ENCODE results near the gene XPC.

XPC gene

DNA sequence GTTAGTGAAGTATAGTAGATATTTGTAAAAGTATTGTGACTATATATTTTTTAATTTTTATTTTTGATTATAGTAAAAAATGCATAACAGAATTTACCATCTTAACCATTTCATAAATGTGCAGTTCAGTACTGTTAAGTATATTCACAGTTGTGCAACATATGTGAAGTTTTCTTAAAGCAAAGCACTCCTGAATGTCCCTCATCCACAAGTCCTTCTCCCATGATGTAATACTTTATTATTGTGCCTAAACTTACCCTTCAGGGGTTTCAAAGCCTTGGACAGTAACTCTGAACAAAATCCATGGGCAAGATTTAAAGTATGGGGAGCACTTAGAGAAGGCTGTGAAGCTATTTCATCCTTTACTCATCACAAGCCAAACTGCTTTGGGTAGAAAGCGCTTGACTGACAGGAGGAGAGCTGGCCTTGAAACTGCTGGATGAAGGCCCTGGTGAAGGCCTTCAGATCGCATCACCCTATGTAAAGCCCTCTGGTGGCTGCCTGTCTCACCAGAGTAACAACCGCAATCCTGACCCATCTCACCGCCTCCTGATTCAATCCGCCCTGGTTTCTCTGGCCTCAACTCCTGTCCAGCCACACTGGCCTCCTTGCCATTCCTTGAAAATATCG is 28.3 kb upstream of the XPC start:
- DNase-seq: no peak

DNA sequence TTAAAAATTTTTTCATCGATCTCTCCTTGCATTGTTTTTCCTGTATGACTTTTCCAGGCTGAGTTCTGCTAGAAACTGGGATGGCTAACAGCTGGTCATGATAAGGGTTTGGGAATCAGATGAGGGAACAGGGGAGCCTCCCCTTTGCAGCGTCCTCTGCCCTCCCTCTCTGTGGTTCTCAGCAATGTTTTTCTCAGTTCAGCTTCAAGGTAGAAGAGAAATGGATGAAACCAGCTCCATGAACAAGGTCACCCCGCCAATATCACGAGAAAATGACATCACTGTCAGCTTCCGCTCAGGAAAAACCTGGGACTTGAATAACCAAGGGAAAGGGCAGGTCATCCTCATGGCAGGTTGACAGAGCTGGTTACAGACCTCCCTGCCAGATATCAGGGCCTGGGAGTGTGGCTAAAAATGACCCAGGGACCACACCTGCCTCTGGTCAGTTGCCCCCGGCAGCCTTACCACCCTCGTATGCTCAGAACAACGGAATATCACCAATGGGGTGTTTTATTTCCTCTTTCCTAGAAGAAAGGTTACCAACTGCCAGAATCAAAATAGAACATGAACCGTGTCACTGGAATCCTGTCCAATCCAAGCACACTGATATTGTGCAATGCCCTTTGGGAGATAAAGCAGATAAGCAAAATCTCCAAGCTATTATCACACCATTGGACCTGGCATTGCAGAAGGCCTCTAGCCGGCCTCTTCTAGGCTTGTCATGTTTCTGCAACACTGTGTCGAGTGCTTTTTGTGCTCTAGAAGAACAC is 26.3 kb upstream of the XPC start:
- DNase-seq: no peak

DNA sequence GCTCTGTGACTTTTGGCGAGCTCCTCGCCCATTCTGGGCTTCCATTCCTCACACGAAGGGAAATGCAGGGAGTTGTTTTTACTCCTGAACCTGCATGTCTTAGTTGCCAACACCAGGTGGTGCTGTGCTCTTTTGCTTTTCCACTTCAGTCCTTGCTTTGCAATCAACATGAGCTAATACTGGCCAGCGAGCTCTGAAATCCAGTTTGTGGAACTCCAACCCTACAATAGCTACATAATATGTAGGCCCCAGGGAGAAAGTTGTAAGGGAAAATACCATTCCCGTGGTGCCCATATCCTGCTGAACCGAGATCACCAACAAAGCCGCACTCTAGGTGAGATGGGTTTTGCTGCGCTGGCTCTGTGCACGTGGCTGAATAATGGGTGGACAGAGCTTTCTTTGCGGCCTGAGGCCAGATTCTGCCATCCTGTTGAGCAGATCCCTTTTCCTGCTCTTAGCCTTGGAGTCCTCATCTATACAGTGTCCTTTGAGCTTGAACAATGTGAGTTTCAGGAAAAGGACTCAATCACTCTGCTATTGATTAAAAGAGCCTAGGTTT is 25.2 kb upstream of the XPC start:
- DNase-seq: peak; percentile 43

DNA sequence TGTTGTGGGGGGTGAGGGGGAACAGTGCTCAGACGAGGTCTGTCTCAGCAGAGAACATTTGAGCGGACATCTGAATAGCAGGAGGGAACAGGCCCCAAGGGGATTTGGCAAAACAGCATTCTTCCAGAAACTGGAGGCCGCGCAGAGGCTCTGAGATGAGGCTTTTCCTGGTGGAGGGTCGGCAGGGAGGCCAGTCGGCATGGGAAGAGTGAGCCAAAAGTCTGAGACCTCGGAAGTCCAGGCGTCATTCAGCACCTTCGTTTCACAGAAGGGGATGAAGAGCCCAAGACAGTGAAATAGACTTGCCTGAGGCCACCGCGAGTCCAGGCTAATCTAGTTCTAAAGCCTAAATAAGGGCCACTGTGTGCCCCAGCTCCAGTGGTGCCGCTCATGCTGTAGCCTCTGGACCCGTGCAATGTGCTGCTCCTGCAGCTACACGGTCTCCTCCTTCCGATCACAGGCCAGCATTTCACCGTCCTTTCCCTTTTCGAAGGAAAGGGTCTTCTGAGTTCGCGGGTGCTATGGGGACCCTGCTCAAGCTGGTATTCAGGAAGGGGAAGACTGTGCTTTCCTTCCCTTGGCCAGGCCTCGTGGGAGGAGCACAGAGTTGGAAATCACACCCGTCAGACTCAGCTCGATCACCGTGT is 24.6 kb upstream of the XPC start:
- no peak for DNase-seq

DNA sequence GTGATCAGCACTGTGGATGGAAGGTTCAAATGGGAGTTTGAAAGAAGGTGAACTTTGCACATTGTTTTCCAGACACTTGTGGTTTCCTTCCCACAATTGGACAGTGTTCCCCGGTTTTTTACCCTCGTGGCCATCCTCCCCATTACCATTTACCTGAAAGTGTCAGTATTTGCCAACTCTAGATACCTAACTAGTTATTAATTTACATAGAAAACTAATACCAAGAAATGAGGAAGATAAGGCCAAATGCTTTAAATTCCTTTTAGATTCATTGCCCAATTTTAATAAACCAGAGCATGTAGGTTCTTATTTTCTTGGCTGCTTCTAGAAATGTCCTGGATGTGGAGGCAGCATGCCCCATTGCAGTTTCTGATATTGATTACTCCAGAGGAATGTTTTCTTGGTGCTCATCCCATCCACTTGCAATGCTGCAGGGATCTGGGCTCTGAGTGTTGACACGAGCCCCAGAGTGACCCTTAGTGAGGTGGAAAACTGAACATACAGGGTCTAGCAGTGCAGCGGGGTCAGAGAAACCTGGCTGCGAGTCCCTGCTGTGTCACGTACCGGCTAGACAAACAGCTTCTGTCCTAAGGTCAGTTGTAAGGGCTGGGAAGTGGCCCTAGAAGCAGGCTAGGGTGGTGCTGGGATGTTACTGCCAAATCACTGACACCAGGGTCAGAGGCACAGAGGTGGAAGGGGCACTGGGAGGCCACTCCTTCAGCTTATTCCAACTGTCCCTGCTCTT is 23.7 kb upstream of the XPC start:
- no peak for DNase-seq

DNA sequence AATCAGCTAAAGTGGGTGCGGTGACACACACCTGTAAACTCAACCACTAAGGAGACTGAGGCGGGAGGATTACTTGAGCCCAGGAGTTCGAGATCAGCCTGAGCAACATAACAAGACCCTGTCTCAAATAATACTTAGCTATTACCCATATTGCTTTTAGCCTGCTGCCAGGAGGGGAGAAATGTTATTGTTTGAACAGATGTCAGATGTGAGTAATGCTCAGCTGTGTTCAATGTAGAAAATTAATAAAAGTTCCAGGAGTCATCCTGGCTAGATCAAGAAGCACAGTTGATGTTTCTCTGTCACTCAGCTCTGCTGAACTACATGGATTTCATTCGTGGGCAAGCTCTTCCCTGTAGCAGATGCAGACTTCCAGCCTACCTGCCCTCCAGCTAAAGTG is 22.4 kb upstream of the XPC start:
- DNase-seq: no peak

DNA sequence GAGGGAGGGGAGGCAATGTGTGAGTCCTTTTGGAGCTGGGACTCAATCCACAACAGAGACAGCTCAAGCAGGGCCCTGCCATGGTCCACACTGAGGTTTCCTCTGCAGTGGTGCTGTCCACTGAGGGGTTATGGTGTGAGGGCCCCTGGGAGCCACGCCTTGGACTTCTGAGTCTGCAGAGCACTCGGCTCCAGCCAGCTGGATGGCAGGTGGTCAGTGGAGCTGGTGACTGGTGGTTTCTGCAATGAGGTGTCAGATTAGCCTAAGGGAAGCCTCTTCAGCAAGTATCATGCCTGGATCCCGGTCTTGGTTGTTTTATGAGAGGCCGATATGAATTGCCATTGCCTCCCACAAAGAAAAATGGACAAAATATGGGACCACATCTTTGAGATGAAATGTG is 21.9 kb upstream of the XPC start:
- DNase-seq: no peak

DNA sequence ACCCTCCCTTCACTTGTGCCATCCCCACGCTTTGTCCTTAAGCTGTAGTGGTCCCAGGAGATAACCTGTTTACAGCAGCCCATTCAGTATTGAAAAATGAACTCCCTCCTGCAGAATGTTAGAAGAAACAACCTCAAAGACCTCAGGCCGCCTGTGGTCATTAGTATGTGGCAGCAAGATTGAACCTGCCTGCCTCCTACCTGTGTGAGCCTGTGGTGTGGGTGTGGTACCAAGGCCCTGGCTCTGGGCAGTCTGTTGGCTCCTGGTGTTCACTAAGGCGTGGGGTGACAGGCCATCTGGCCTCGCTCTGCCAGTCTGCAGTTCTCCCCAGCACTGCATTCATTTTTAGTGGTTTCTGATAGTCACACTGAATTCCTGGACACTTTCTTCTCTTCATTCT is 21.2 kb upstream of the XPC start:
- DNase-seq: no peak

DNA sequence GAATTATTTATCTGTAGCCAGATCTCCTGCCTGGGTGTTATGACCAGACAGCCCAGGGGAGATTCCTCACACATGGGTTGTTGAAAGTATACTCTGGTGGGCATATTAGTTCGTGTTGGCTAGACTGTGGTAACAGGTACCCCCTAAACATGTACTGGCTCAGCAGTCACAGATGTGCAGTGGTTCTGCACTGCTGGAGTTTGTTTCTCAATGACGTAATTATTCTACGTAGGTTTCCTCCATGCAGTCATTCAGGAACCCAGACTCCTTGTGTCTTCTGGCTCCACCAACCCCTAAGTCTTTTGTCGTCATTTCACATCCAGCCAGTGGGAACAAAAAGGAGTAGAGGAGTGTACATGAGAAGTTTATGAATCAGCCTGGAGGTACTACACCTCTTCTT is 16.5 kb upstream of the XPC start:
- DNase-seq: no peak

DNA sequence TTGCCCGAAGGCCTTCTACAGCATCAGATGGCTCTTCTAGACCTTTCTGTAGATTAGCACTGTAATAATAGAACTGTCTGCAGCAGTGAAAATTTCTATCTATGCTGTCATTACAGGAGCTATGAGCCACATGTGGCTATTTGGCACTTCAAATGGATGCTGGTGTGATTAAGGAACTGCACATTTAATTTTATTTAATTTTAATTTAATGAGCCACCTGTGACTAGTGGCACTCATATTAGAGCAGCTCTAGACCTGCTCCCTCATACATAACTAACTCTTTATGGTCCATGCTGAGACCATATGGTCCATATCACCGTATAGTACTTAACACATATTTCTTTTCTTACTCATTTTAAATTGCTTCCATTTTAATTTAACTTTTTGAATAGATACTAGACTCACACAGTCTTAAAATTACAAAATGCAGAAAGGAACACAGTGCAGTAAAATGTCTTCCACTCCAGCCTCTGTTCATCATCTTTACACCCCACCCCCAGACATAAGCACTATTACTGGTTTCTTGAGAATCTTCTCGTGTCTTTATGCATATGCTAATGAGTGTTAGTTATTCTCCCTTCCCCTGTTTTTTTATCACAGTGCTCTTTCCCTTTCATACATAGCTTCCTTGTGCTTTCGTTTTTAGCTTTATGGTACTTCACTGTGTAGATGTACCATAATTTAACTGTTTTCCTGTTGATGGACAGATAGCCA is 9.8 kb upstream of the XPC start:
- DNase-seq: no peak

DNA sequence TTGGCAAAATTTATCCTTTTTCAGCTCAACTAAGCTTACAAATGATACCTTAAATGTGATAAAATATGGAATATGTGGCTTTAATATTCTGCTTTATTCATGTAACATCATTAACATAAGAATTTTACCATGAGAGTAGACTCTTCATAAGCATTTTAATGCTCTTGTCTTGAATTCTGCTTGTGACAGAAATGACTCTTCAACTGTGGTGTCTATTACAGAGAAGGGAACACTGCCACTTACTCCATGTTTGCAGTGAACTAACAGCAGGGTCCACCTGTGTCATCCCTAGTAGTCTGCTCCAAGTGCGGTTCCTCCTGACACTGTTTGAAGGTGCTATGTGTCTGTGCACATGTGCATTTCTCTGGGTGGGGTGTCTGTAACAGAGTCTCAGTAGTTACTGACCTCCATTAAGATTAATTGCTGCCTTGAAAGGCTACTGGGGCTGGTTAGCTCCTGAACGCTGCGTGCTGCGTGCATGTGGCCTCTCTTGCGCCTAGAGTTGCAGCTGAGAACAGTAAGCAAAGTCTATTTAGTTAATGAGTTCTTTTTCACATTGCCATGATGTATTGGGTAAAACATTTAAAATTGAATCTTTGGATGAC is 8.6 kb upstream of the XPC start:
- DNase-seq: no peak

DNA sequence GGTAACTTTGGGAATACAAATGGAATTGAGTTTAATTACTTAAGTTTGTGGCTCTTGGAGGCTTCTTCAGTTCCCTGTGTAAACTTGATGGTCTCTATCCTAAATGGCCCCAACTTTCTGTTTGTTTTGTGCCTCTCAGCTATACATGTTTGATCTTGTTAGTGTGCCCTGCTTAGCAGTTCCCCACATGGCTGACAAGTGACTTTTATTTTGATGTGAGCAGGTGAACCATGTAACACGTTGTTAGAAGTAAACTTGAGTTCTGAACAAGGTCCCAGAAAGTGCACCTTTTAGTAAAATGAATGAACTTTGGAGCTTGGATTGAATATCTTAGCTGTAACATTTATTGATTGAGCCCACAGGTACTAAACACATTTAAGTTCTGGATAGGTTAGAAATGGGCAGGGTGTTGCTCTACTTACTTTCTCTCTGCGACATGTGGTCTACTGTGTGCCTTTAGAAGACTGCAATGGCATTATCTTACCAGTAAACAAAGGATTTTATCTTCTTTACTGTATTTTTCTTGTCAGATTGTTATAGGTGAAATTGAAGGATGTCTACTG is 4.7 kb upstream of the XPC start:
- DNase-seq: no peak

DNA sequence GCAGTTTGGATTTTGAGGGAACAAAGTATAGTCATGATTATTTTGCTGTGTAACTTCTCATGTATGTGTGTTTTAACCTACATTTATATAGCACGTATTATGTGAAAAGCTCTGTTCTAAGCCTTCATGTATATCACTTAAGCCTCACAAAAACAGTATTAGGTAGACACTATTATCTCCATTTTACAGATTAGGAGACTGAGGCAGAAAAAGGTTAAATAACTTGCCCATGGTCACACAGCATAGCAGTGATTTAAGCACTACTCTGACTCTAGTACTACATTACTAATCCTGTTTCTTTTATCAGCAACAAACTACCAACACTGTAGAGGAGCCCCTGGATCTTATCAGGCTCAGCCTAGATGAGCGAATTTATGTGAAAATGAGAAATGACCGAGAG is 2.9 kb upstream of the XPC start:
- DNase-seq: no peak

DNA sequence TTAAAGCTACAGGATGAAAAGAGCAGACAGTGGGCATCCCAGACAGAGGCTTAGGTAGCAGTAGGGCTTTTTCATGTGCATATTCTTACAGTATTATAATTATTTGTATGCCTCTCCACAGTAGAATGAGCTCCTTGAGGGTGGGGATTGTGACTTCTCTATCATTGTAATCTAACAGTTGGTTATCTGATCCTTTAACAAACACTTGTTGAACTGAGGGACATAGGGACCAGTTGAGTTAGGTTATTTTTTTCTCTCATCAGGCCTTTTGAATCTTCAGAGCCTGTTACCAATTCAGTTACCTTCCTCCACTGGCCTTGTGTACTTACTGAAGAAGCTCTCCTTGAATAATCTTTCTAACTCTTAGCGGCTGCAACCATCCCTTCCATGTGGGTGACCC is 1.4 kb upstream of the XPC start:
- DNase-seq: no peak

DNA sequence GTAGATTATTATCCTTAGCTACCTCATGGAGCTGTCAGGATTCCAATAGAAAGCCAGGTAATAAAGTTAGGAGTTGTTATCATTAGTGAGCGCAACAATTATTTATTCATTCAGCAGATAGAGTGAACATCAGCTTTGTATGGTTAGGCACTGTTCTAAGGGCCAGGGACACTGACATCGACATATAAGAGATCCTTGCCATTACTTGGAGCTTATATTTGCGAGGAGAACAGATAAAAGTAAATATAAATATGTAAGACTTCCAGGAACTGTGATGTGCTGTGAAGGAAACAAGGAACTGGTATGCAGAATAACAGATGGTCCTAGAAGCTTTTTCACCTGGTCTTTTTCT is 689 bp upstream of the XPC start:
- no peak for DNase-seq

DNA sequence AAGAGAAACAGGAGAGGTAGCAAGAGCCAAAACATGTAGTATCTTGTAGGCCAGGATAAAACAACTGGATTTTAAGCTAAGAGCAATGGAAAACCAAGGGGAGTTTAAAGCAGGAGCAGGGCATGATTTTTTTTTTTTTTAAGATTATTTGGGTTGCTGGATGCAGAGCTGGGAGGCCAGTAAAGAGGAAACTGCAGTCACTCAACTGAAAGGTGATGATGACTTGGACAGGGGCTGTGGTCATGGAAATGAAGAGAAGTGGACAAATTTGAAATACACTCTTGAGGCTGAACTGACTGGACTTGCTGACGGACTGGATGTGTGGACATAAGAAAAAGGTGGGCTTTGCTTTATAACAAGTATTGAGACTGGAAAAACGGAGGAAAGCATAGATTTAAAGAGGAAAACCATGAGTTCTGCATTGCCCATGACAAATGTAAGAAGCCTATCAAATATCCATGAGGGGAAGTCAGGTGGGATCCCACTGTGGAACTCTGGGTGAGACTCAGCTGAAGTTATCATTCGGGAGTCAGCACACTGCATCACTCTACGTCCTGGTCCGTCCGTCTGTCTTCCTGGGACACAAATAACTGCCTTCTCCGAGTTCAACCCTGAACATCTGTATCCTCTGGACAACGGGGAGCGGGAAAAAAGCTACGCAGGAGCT is 688 bp downstream of the XPC start:
- DNase-seq: no peak

DNA sequence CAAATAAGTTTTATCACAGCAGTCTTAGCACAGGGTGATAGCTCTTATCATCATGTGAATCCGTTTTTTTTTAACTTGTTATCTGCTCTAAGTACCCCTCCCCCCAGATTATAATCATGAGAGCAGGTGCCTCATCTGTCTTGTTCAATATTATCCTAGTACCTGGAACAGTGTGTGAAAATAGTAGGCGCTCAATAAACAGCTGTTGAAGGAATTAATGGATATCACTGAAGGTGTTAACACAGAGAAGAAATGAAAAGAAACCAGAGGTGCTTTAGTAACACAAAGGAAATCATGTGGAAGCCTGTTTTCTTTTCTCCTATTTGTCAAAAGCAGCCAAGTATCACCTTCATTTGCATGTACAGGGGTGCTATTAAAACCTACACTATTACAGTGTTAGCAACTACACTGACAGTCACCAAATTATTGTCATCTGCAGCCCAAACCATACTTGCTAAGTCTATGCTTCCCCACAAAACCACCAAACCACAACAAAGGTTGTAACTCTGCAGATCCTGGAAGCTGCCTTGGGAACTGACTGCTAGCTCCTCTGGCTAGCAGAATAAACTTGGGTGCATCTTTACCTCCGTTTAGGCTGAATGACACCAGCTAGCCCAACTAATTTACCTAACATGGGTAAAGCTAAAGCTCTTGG is 2.9 kb downstream of the XPC start:
- no peak for DNase-seq

DNA sequence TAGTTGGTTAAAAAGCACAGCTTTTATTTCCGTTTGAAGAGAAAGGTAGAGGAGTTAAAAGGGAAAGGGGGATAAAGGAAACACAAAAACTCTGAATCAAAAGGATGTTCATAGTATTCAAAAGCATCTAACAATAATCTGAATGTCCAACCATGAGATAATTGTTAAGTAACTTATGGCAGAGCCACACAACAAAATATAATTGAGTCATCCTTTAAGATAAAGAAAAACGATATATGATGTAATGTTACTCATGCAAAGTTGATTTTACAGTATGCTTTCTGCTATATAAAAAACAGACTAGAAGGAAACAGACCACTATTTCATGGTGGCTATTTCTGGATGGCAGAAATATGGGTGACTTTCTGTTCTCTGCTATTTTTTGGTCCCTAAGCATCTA is 3.9 kb downstream of the XPC start:
- no peak for DNase-seq

DNA sequence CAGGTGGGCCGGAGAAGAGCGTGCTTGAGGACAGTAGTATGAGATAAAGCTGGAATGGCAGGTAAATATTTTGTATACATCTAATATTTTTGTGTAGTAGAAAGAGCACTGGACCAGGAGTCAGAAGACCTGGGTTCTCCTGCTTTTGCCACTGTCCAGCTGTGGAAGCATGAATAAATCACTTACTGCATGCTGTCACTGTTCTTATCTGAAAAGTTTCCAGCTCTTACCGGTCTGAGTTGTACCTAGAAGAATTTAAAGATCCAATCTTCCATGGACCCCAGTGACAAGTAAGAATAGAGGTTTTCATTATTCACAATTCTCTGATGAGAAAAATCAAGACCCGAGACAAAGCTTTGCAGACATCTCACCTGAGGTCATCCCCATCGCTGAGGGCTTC is 5.9 kb downstream of the XPC start:
- no peak for DNase-seq

DNA sequence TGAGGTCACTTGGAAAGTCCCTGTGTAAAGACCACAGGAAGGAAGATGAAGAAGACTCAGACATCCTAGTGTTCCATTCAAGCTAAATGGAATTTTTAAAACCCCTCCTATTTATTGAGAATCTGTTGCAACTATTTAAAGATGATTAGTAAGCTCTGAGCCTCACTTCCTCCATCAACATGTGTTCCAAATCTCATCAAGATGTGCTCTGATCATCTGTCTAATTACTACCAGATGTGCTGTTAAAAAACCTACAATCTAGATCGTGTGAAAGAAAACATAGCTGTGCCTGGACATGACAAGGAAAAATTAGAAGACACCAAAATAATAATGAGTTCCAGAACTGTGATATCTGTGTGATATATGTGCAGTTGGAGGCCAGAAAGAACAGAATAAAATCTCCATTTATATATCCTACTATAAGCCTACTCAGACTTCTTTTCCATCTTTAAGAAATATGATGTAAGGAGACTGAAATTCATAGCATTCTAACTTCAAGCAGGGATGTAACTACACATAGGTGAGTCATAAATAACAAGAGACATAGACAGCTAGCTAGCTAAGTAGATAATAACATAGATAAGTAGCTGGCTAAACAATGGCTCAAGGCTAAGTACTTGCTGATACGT is 7.8 kb downstream of the XPC start:
- DNase-seq: no peak

DNA sequence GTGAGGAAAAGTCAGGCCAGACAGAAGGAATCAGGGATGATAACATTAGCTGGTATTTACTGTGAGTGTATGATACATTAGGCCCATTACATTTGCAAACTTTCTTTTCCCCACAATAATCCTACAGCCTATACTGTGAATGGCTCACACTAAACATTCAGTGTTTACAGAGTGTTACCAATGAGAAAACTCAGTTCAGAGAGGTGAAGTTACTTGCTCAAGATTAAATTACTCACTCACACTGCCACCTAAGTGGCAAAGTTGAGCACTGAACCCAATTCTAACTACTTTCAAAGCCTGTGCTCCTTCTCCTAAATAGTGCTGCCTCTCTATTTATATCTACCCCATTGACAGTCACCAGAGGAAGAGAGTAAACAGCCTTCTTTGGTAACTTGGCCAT is 8.5 kb downstream of the XPC start:
- DNase-seq: no peak
